Small intestine (tissue), 7 donors: ENCODE measurements around the gene SMAP1. TPM values are rescaled to one million over a fixed set of nuclear protein-coding genes. Genes with fewer than 3 reads are reported as not detected.

Experiments used
- DNase-seq, 2 donors: peaks; one replicate each; pipeline versions ENCODE4 v3.0.0 to v3.0.0-alpha.2; 2013
- FAIRE-seq: peaks from 2 replicates; lab custom pipeline; 2012; peaks lifted over from hg19 to GRCh38; lab: Jason Lieb, UNC
- H3K27ac ChIP-seq, 3 donors: one replicate each; pipeline ENCODE4 v1.5.1; 2013; ENCODE audit warnings: low read length in 2 of 3, mild to moderate bottlenecking in 2 of 3, control low read depth in 1 of 3, inconsistent platforms in 1 of 3, low read depth in 1 of 3, moderate library complexity in 1 of 3
- H3K27me3 ChIP-seq, 3 donors: one replicate each; pipeline ENCODE4 v1.6.1; 2013; ENCODE audit warnings: low read length in 3 of 3, inconsistent platforms in 1 of 3; ENCODE audit not compliant: control insufficient read depth in 3 of 3, insufficient read depth in 3 of 3
- H3K36me3 ChIP-seq, 3 donors: one replicate each; pipeline ENCODE4 v1.6.1; 2013; ENCODE audit warnings: low read length in 3 of 3, inconsistent platforms in 1 of 3, low read depth in 1 of 3, mild to moderate bottlenecking in 1 of 3, moderate library complexity in 1 of 3; ENCODE audit not compliant: control insufficient read depth in 3 of 3, insufficient read depth in 2 of 3
- H3K4me1 ChIP-seq, 3 donors: one replicate each; pipeline ENCODE4 v1.6.1; 2013; ENCODE audit warnings: low read length in 2 of 3, inconsistent platforms in 1 of 3, low read depth in 1 of 3, mild to moderate bottlenecking in 1 of 3, moderate library complexity in 1 of 3; ENCODE audit not compliant: control insufficient read depth in 3 of 3, insufficient read depth in 2 of 3
- H3K4me3 ChIP-seq, 3 donors: one replicate each; pipeline ENCODE4 v1.5.1; 2013; ENCODE audit warnings: low read length in 3 of 3, control low read depth in 1 of 3, inconsistent platforms in 1 of 3, low read depth in 1 of 3, mild to moderate bottlenecking in 1 of 3, moderate library complexity in 1 of 3
- H3K9me3 ChIP-seq, 2 donors: one replicate each; pipeline ENCODE4 v1.6.1; 2013; ENCODE audit warnings: low read depth in 1 of 2, low read length in 1 of 2; ENCODE audit not compliant: control insufficient read depth in 2 of 2, insufficient read depth in 1 of 2
- WGBS, 3 donors: extraction: QIAGEN DNeasy Blood & Tissue Kit; methylation state at CpG; one replicate each; pipeline ENCODE4 v1.1.7; 2013; 5-methylcytosine and 5-hydroxymethylcytosine counted together
- polyA plus RNA-seq, 4 donors: library from polyadenylated mRNA; stranded (reverse) in 3 of 4; unstranded in 1 of 4; fragments of 200-250 nt in 3 of 4; fragments of 120-200 nt in 1 of 4; gene quantifications; one replicate each; pipeline versions ENCODE4 v1.2.1 to v1.2.3, GENCODE V29; 2013
- donor health status: healthy with polysubstance abuse.
- donor health status: control.
- donor health status: control.
- donor health status: Bipolar disorder and iron deficiency.
- donor health status: healthy.

The SMAP1 gene
- polyA plus RNA-seq, 4 donors: 25.2 to 42.1 (median 37.3) TPM

- Histone ChIP-seq H3K27ac (no peak overlapping the region), H3K36me3 (peaks cover 0 to 4% (median 0%) of the 10 kb centered on the region in 3 donors), H3K4me3 (no peak overlapping the region), H3K27me3 (no peaks in the 10 kb centered on the region), H3K4me1 (no peaks in the 10 kb centered on the region), H3K9me3 (no peaks in the 10 kb centered on the region)
- FAIRE-seq (no peak), DNase-seq (no peak)
- WGBS, 3 donors: 96 to 98% (median 97%) methylated on average over 7 of the region's 7 CpGs
Measured at GRCh38 chr6:70839286-70840266, 171.9 kb downstream of the SMAP1 start.

GRCh38 chr6:70841112-70841511 is 173.4 kb downstream of the SMAP1 start:
- Histone ChIP-seq H3K4me1 (no peaks in the 10 kb centered on the region), H3K9me3 (no peaks in the 10 kb centered on the region), H3K36me3 (peaks cover 0 to 4% (median under 1%) of the 10 kb centered on the region in 3 donors), H3K27me3 (no peaks in the 10 kb centered on the region), H3K4me3 (no peak overlapping the region), H3K27ac (no peak overlapping the region)
- 95 to 98% (median 95%) methylated on average over 8 of the region's 8 CpGs for WGBS, 3 donors
- DNase-seq: no peak
- no peak for FAIRE-seq

- 97 to 99% (median 97%) methylated on average over 8 of the region's 8 CpGs for WGBS, 3 donors
- DNase-seq: no peak
Measured at GRCh38 chr6:70842541-70842940, 174.9 kb downstream of the SMAP1 start.

GRCh38 chr6:70843328-70843918 is 175.7 kb downstream of the SMAP1 start:
- Histone ChIP-seq H3K36me3 (peaks cover 0 to 5% (median under 1%) of the 10 kb centered on the region in 3 donors), H3K4me3 (no peak overlapping the region), H3K4me1 (no peaks in the 10 kb centered on the region), H3K9me3 (no peaks in the 10 kb centered on the region), H3K27me3 (no peaks in the 10 kb centered on the region), H3K27ac (no peak overlapping the region)
- DNase-seq (peak in 1 of 2 donors; percentile 10), FAIRE-seq (no peak)
- 78 to 82% (median 80%) methylated on average over 4 of the region's 4 CpGs for WGBS, 3 donors

More at GRCh38 chr6:70842541-70842940, 174.9 kb downstream of the SMAP1 start:
- H3K4me1 ChIP-seq: no peaks in the 10 kb centered on the region
- FAIRE-seq: no peak
- peaks cover 0 to 5% (median 4%) of the 10 kb centered on the region in 3 donors for H3K36me3 ChIP-seq
- H3K27me3 ChIP-seq: no peaks in the 10 kb centered on the region
- no peaks in the 10 kb centered on the region for H3K9me3 ChIP-seq
- no peak overlapping the region for H3K27ac ChIP-seq
- H3K4me3 ChIP-seq: no peak overlapping the region

- WGBS, 3 donors: 95 to 100% (median 98%) methylated on average over 1 of the region's 1 CpG
- H3K27me3 ChIP-seq: no peaks in the 10 kb centered on the region
- peaks cover 0 to 5% (median 0%) of the 10 kb centered on the region in 3 donors for H3K36me3 ChIP-seq
- no peaks in the 10 kb centered on the region for H3K9me3 ChIP-seq
- DNase-seq (no peak), FAIRE-seq (no peak)
- H3K27ac ChIP-seq: no peak overlapping the region
- no peaks in the 10 kb centered on the region for H3K4me1 ChIP-seq
- no peak overlapping the region for H3K4me3 ChIP-seq
Measured at GRCh38 chr6:70844301-70844700, 176.6 kb downstream of the SMAP1 start.

GRCh38 chr6:70846207-70846835 is 178.6 kb downstream of the SMAP1 start:
- DNase-seq (no peak), FAIRE-seq (no peak)
- Histone ChIP-seq H3K4me3 (no peak overlapping the region), H3K27ac (no peak overlapping the region), H3K27me3 (no peaks in the 10 kb centered on the region), H3K4me1 (no peaks in the 10 kb centered on the region), H3K36me3 (peaks cover 0 to 5% (median 0%) of the 10 kb centered on the region in 3 donors), H3K9me3 (no peaks in the 10 kb centered on the region)
- WGBS, 3 donors: 96 to 97% (median 97%) methylated on average over 8 of the region's 8 CpGs

- 90 to 96% (median 96%) methylated on average over 4 of the region's 4 CpGs for WGBS, 3 donors
- FAIRE-seq (no peak), DNase-seq (no peak)
Measured at GRCh38 chr6:70847106-70848084, 179.7 kb downstream of the SMAP1 start.

More at GRCh38 chr6:70847106-70848084, 179.7 kb downstream of the SMAP1 start:
- no peaks in the 10 kb centered on the region for H3K9me3 ChIP-seq
- peaks cover 0 to 6% (median 0%) of the 10 kb centered on the region in 3 donors for H3K36me3 ChIP-seq
- no peaks in the 10 kb centered on the region for H3K27me3 ChIP-seq
- H3K27ac ChIP-seq: no peak overlapping the region
- no peak overlapping the region for H3K4me3 ChIP-seq
- no peaks in the 10 kb centered on the region for H3K4me1 ChIP-seq
